ENCODE measurements around the gene DYNLRB2.

Gene DYNLRB2

DNA sequence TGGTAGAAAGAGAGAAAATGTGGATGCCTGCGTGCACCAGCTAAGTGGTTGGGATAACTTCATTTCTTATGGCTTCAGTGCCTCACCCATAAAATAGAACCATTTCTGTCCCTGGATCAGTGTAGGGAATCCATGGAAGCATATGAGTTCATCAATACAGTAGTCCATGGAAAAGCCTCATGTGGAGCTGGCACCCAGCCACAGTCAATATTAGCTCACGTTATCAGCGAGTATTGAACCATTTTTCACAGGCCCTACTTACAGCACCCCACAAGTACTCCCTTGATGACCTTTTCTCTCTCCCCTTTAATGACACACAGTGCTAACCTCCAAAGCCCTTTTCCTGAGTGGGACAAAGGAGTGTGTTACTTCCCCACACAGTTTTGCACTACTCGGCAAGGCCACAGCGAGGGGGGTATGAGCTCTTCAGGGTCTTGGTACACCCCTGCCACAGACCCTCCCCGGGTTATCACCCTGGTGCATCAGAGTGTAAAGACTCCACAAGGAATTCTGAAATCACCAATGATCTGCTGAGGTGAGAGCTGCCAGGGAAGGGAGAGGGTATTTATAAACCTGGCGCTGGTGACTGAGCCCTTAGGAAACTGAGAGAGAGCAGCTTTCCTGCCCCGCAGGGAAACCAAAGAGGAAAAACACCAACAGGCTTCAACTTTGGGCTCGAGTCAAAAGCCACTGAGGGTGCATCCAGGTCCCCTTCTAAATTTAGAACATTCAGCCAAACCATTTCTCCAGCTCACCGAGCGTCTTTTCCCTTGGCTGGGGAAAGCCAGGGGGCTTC lies 36.9 kb downstream of the DYNLRB2 start:
- FAIRE-seq (no peak), DNase-seq (ENCODE audit: insufficient read length, low spot score) (no peak)
- no peak for TF ChIP-seq CTCF (IDR thresholded peaks at IDR 0.05; ENCODE audit: insufficient read depth, missing control alignments)

GRCh38 chr16:80580109-80580832 lies 39.5 kb downstream of the DYNLRB2 start:
- no peak for FAIRE-seq
- no peak for DNase-seq (ENCODE audit: insufficient read length, low spot score)
- TF ChIP-seq CTCF (IDR thresholded peaks at IDR 0.05; ENCODE audit: insufficient read depth, missing control alignments): no peak

DNA sequence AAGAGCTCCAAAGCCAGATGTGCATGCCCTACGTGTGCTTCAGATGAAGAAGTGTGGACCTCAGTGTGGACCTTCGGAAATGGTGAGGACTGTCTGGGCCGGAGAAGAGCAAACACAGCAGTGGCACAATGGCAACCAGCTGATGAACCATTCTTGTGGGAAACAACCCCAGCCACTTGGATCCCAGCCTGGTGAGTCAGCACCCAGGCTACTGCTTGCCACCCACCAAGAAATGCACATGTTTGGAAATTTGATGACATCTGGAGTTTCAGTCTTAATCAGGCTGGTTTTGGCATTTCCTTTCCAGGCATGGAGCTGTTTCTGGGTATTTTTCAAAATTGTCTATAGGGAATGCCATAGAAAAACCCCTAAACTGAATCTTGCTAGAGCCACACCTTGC lies 42.7 kb downstream of the DYNLRB2 start:
- FAIRE-seq: no peak
- no peak for DNase-seq (ENCODE audit: insufficient read length, low spot score)

DNA sequence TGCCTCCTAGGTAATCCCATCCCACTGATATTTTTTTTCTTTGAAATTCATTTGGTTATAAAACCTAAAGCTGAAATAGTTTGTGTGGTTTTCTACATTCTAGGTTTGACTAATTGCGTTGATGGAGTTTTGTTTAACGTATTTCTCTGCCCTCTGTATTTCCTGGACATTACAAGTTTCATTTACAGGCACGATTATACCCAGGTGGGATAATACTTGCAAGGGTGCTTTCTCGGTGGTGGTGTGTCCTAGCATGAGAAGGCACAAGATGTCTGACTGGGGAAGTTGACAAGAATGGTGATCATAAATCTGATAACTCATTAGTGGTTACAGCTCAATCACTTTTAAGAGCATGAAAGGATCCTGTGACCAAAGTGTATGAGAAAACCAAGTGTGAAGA lies 45.0 kb downstream of the DYNLRB2 start:
- no peak for FAIRE-seq
- no peak for TF ChIP-seq CTCF (IDR thresholded peaks at IDR 0.05; ENCODE audit: insufficient read depth, missing control alignments)
- no peak for DNase-seq (ENCODE audit: insufficient read length, low spot score)

More for the DNA sequence above, 42.7 kb downstream of the DYNLRB2 start:
- TF ChIP-seq CTCF (IDR thresholded peaks at IDR 0.05; ENCODE audit: insufficient read depth, missing control alignments): no peak

DNA sequence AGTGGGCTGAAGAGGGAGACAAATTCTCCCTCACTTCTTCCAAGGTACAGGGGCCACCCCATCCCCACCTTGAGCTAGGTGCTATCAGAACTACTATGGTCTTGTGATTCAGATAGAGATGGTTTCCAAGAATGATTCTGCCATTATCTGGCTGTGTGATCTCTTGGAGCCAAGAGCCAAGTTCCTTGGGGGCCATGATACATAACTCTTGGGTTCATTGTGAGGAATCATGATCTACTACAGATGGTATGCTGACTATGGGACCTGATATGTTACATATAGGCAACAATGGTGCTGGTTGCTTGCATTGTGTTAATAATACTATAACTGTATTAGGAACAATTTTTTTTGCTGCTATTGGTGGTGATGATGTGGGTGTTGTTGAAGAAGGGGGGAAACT lies 45.7 kb downstream of the DYNLRB2 start:
- FAIRE-seq: no peak
- DNase-seq (ENCODE audit: insufficient read length, low spot score): no peak
- TF ChIP-seq CTCF (IDR thresholded peaks at IDR 0.05; ENCODE audit: insufficient read depth, missing control alignments): no peak

GRCh38 chr16:80587071-80587470 lies 46.3 kb downstream of the DYNLRB2 start:
- no peak for TF ChIP-seq CTCF (IDR thresholded peaks at IDR 0.05; ENCODE audit: insufficient read depth, missing control alignments)
- FAIRE-seq: no peak
- no peak for DNase-seq (ENCODE audit: insufficient read length, low spot score)

All from D721Med (cell line).